SIG-M5 treated with dmso at 0.1 percent for 504 hours (cell line): ENCODE data around the gene ARHGAP42.

Experiments
- DNase-seq: peaks from one replicate; lab custom pipeline; 2025; ENCODE audit not compliant: unreplicated experiment; lab: John Stamatoyannopoulos, UW

ARHGAP42 gene

GRCh38 chr11:100791103-100791502 lies 104.0 kb downstream of the ARHGAP42 start:
- DNase-seq = no peak

- no peak for DNase-seq
Measured at GRCh38 chr11:100791860-100792259, 104.8 kb downstream of the ARHGAP42 start.

GRCh38 chr11:100793525-100793924 lies 106.4 kb downstream of the ARHGAP42 start:
- DNase-seq = no peak

GRCh38 chr11:100794446-100794845 lies 107.4 kb downstream of the ARHGAP42 start:
- no peak for DNase-seq

- no peak for DNase-seq
Measured at GRCh38 chr11:100799445-100799844, 112.4 kb downstream of the ARHGAP42 start.

GRCh38 chr11:100800202-100800601 lies 113.1 kb downstream of the ARHGAP42 start:
- DNase-seq = no peak

- no peak for DNase-seq
Measured at GRCh38 chr11:100801225-100801999, 114.3 kb downstream of the ARHGAP42 start.

- DNase-seq = no peak
Measured at GRCh38 chr11:100805506-100806199, 118.6 kb downstream of the ARHGAP42 start.

- DNase-seq = no peak
Measured at GRCh38 chr11:100806296-100806695, 119.2 kb downstream of the ARHGAP42 start.

- DNase-seq = no peak
Measured at GRCh38 chr11:100808904-100809491, 121.9 kb downstream of the ARHGAP42 start.

- no peak for DNase-seq
Measured at GRCh38 chr11:100810146-100810545, 123.1 kb downstream of the ARHGAP42 start.

GRCh38 chr11:100810666-100811065 lies 123.6 kb downstream of the ARHGAP42 start:
- DNase-seq = no peak

GRCh38 chr11:100812517-100812916 lies 125.4 kb downstream of the ARHGAP42 start:
- no peak for DNase-seq

GRCh38 chr11:100815787-100816330 lies 128.8 kb downstream of the ARHGAP42 start:
- no peak for DNase-seq

- no peak for DNase-seq
Measured at GRCh38 chr11:100816823-100817222, 129.7 kb downstream of the ARHGAP42 start.

- no peak for DNase-seq
Measured at GRCh38 chr11:100817620-100818019, 130.5 kb downstream of the ARHGAP42 start.

GRCh38 chr11:100820621-100821020 lies 133.5 kb downstream of the ARHGAP42 start:
- DNase-seq = no peak

- DNase-seq = no peak
Measured at GRCh38 chr11:100821198-100821597, 134.1 kb downstream of the ARHGAP42 start.

- DNase-seq = no peak
Measured at GRCh38 chr11:100823360-100823759, 136.3 kb downstream of the ARHGAP42 start.

GRCh38 chr11:100824041-100824809 lies 137.1 kb downstream of the ARHGAP42 start:
- DNase-seq = no peak

GRCh38 chr11:100825626-100826025 lies 138.5 kb downstream of the ARHGAP42 start:
- DNase-seq = no peak
